HG03066 (cell line): ENCODE data around the gene FIG4.
"Not testable (repeated sequence)": the region's sequence is repeated elsewhere in the genome, so short reads cannot be mapped to it uniquely, and the experiment has no call there.

Experiments
- ATAC-seq: cut with Tn5 transposase; IDR thresholded peaks from one replicate; pipeline ENCODE4 v1.9.1; 2021; ENCODE audit warnings: low read depth; ENCODE audit not compliant: unreplicated experiment

Gene FIG4

GRCh38 chr6:109840034-109840433, 148.9 kb downstream of the FIG4 start:
- ATAC-seq: no peak

GRCh38 chr6:109840796-109841195, 149.7 kb downstream of the FIG4 start:
- no peak for ATAC-seq

GRCh38 chr6:109841869-109842268, 150.8 kb downstream of the FIG4 start:
- no peak for ATAC-seq

DNA sequence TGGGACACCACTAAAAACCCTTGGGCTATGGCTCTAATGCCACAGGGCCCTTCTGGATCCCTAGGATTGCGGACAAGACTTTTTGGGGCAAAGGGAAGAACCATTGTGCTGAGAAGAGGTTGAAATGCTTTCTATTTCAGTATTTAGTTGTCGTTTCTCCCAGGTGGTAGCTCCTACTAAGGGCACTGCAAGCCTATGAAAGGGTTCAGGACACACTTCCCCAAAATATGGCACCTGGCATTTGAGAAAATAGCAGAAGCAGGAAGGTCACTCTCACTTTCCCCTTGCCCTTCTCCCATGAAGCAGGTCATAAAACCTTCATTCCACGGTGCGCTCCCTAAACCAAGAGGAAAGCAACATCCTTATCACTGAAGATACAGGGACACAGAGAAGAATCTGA, 161.6 kb downstream of the FIG4 start:
- no peak for ATAC-seq

GRCh38 chr6:109853426-109853825, 162.3 kb downstream of the FIG4 start:
- ATAC-seq: no peak

GRCh38 chr6:109853951-109854350, 162.9 kb downstream of the FIG4 start:
- ATAC-seq: no peak

DNA sequence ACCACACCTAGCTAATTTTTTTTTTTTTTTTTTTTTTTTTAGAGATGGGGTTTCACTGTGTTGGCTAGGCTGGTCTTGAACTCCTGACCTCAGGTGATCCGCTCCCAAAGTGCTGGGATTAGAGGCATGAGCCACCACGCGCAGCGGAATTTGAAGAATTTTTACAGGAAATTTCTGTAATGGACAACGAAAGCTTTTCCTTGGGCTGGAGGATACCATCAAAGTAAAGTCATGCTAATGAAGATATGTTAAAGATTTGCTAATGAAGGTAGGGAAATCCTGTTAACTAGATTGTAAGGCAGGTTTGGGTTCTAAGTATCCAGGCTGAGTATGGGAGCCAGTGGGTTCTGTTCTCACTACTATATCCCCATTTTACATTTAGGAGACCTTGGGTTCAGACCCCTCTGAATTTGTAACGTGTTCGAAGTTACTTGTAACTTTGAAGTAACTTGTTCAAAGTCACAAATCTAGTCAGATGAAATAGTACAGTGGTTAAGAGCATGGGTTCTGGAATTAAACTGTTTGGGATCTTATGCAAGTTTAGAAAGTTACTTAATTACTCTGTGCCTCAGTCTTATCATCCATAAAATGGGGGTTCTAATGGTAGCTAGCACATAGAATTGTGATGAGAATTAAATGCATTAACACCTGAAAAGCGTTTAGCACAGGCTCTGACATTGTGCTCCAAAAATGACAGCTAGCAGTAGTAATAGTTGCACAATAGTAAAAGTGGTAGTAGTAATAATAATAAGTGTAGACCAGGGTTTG, 163.6 kb downstream of the FIG4 start:
- no peak for ATAC-seq

GRCh38 chr6:109855476-109856040, 164.5 kb downstream of the FIG4 start:
- not testable (repeated sequence) for ATAC-seq

DNA sequence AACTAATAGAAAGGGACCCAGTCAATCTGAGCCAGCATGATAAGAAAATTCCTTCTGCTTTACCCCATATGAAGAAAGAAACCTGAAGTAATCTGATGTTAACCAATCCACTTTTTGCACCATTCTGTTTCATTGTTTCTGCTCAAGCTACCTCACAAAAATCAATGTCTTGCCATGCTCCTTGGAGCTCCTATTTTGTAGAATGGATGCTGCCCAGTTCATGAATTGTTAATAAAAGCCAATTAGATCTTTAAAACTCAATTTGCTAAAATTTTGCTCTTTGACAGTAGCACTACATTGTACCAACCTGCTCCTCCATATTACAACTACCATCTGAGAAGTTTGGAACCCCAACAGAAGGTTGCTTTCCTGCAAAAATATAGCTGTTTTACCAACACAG, 170.8 kb downstream of the FIG4 start:
- ATAC-seq: no peak

- ATAC-seq: no peak
Observed at GRCh38 chr6:109864050-109864449, 173.0 kb downstream of the FIG4 start.

GRCh38 chr6:109865968-109866367, 174.9 kb downstream of the FIG4 start:
- no peak for ATAC-seq

- no peak for ATAC-seq
Observed at GRCh38 chr6:109867009-109867969, 176.2 kb downstream of the FIG4 start.

DNA sequence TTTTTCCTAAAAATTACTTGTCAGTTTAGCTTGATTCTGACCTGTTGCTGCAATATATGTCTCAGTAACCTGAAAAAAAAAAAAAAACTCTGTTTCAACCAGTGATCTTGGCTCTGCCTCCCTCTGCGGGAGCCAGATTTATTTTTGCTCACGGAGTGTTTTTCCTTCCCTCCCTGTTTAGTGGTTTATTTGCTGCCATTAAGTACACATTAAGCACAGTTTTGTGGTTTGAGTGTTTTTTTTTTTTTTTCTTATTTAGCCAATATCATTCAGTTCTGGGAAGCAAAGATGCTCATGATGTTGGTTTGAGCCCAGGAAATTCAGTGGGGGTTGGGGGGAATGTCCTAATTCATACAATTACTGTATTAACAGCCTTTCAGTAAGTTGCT, 176.9 kb downstream of the FIG4 start:
- no peak for ATAC-seq

DNA sequence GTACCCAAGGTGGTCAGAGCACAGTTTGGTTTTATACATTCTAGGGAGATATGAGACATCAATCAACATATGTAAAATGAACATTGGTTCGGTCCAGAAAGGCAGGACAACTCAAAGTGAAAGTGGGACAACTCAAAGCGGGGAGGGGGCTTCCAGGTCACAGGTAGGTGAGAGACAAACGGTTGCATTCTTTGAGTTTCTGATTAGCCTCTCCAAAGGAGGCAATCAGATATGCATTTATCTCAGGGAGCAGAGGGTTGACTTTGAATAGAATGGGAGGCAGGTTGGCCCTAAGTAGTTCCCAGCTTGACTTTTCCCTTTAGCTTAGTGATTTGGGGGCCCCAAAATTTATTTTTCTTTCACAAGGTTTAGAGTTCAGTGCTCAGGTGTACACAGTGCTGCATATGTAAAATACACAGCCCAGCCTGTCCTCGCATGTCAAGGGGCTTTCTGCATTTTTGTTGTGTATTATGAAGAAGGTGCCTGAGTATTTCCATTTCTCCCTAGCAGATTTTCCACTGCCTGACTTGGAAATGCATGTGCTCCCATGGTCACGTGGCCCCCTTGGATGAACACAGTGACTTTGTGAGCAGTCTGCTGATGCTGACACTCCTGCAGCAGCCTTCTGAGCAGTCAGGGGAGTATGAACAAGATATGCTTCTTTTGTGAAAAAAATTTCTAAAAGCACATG, 178.4 kb downstream of the FIG4 start:
- ATAC-seq: not testable (repeated sequence)

GRCh38 chr6:109870089-109870410, 179.0 kb downstream of the FIG4 start:
- ATAC-seq: no peak

DNA sequence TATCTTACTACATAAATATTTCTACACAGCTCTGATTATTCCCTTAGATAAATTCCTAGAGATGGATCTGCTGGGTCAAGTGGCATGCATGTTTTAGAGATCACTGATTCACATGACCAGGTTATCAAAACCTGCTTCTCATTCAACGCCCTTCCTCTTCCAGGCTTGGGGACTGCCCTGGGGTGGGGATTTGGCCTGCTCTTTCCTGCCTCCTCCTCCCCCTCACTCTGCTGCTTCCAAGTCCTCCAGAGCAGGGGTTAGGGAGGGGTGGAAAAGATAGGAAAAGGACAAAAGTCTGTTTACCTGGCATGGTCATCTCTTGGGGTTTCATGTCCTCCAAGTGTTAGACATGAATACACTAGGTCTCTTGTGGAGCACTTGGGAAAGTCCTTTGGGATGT, 181.5 kb downstream of the FIG4 start:
- no peak for ATAC-seq

GRCh38 chr6:109872968-109873545, 182.0 kb downstream of the FIG4 start:
- no peak for ATAC-seq

GRCh38 chr6:109874086-109874485, 183.0 kb downstream of the FIG4 start:
- no peak for ATAC-seq

- no peak for ATAC-seq
Observed at GRCh38 chr6:109874621-109875020, 183.5 kb downstream of the FIG4 start.
